HCT116 (cell line): ENCODE data around the gene ITLN1.

ENCODE experiments used
- CEBPB ChIP-seq: IDR thresholded peaks from 2 replicates; pipeline ENCODE4 v1.6.1; 2012; ENCODE audit warnings: low read depth
- ELF1 ChIP-seq: IDR thresholded peaks from 2 replicates; pipeline ENCODE4 v1.6.1; 2012; ENCODE audit warnings: low read depth, borderline replicate concordance
- EZH2 ChIP-seq: fragments of 200-600 bp; sonication (generic); IDR thresholded peaks from 2 replicates; pipeline ENCODE4 v1.6.1; 2017; ENCODE audit warnings: antibody characterized with exemption, mixed run types
- EZH2phosphoT487 ChIP-seq: fragments of 200-600 bp; IDR thresholded peaks from 2 replicates; pipeline ENCODE4 v1.6.1; 2018; ENCODE audit warnings: antibody characterized with exemption, borderline replicate concordance
- JUND ChIP-seq: IDR thresholded peaks from 2 replicates; pipeline ENCODE4 v1.6.1; 2012
- POLR2A ChIP-seq: IDR thresholded peaks from 2 replicates; pipeline ENCODE4 v1.7.0; 2011; ENCODE audit warnings: borderline replicate concordance; ENCODE audit not compliant: insufficient read depth, insufficient read length; ENCODE audit errors: extremely low read depth
- POLR2AphosphoS5 ChIP-seq: IDR thresholded peaks from 2 replicates; pipeline ENCODE4 v1.6.1; 2011; ENCODE audit warnings: mild to moderate bottlenecking, low read depth, low read length, moderate library complexity
- ZNF274 ChIP-seq: fragments of 200-500 bp; sonication (Bioruptor generic); IDR thresholded peaks from 2 replicates; pipeline ENCODE4 v1.6.1; 2014; ENCODE audit warnings: mild to moderate bottlenecking, low read depth, low read length, inconsistent platforms
- TF ChIP-seq, protein P1 (sequence below), 3 experiments: fragments of 200-600 bp in 1 of 3; sonication (generic) in 1 of 3; IDR thresholded peaks in 2 of 3; conservative IDR thresholded peaks in 1 of 3; 2 replicates each; pipeline ENCODE4 v1.5.1; 2012 to 2017; ENCODE audit warnings: low read depth in 2 of 3, low read length in 2 of 3, antibody characterized with exemption in 1 of 3, borderline replicate concordance in 1 of 3, control low read depth in 1 of 3, mild to moderate bottlenecking in 1 of 3, mixed read lengths in 1 of 3, mixed run types in 1 of 3, moderate library complexity in 1 of 3; ENCODE audit not compliant: insufficient read depth in 1 of 3
- TF ChIP-seq, protein P2 (sequence below): IDR thresholded peaks from 2 replicates; pipeline ENCODE4 v1.6.1; 2012; ENCODE audit warnings: low read depth

DNA sequence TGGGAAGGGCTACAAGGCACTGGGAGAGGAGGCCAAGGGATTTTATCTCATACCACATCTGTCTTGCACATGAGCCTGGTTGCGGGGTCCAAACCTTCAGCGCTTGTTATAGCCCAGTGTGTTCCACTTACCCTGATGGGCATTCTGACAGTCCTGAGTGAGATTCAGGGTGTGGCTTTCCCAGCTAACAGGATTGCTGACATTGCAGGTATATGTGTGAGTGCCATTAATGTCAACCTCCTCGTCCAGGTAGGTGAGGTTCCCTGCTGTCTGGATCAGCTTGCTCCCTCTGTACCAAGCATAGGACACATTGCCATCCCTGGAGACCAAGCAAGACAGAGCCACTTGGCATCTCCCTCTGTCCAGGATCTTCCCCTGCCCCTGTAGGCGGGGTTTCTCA, 43.9 kb downstream of the ITLN1 start:
- TF ChIP-seq, protein P1, sequence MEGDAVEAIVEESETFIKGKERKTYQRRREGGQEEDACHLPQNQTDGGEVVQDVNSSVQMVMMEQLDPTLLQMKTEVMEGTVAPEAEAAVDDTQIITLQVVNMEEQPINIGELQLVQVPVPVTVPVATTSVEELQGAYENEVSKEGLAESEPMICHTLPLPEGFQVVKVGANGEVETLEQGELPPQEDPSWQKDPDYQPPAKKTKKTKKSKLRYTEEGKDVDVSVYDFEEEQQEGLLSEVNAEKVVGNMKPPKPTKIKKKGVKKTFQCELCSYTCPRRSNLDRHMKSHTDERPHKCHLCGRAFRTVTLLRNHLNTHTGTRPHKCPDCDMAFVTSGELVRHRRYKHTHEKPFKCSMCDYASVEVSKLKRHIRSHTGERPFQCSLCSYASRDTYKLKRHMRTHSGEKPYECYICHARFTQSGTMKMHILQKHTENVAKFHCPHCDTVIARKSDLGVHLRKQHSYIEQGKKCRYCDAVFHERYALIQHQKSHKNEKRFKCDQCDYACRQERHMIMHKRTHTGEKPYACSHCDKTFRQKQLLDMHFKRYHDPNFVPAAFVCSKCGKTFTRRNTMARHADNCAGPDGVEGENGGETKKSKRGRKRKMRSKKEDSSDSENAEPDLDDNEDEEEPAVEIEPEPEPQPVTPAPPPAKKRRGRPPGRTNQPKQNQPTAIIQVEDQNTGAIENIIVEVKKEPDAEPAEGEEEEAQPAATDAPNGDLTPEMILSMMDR (IDR thresholded peaks at IDR 0.05 in 2 of 3, conservative IDR thresholded peaks at IDR 0.05 in 1 of 3; ENCODE audit: borderline replicate concordance in 1 of 3, insufficient read depth in 1 of 3, low read depth in 2 of 3, low read length in 2 of 3): no peak
- TF ChIP-seq, protein P2, sequence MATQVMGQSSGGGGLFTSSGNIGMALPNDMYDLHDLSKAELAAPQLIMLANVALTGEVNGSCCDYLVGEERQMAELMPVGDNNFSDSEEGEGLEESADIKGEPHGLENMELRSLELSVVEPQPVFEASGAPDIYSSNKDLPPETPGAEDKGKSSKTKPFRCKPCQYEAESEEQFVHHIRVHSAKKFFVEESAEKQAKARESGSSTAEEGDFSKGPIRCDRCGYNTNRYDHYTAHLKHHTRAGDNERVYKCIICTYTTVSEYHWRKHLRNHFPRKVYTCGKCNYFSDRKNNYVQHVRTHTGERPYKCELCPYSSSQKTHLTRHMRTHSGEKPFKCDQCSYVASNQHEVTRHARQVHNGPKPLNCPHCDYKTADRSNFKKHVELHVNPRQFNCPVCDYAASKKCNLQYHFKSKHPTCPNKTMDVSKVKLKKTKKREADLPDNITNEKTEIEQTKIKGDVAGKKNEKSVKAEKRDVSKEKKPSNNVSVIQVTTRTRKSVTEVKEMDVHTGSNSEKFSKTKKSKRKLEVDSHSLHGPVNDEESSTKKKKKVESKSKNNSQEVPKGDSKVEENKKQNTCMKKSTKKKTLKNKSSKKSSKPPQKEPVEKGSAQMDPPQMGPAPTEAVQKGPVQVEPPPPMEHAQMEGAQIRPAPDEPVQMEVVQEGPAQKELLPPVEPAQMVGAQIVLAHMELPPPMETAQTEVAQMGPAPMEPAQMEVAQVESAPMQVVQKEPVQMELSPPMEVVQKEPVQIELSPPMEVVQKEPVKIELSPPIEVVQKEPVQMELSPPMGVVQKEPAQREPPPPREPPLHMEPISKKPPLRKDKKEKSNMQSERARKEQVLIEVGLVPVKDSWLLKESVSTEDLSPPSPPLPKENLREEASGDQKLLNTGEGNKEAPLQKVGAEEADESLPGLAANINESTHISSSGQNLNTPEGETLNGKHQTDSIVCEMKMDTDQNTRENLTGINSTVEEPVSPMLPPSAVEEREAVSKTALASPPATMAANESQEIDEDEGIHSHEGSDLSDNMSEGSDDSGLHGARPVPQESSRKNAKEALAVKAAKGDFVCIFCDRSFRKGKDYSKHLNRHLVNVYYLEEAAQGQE: no peak
- TF ChIP-seq EZH2phosphoT487 (no peak), POLR2A (no peak), EZH2 (no peak), ELF1 (no peak), ZNF274 (no peak), POLR2AphosphoS5 (no peak), JUND (no peak), CEBPB (no peak)
